MCF 10A (cell line): Measurements from ENCODE around the gene NSUN4. TPM values are rescaled to one million over a fixed set of nuclear protein-coding genes. Genes with fewer than 3 reads are reported as not detected.

Experiments
- BruUV-seq: library from RNA; stranded (reverse); fragments of 400-500 nt; replicated peaks from 2 replicates; lab custom pipeline; 2021; lab: Mats Ljungman, UMichigan
- CTCF ChIA-PET: fragments of 300-600 bp; sonication (Branson Sonifier 250); formaldehyde crosslinking; extraction: SDS; loops from one replicate; lab custom pipeline; 2021; ENCODE audit warnings: antibody characterized with exemption, inconsistent platforms; lab: Yijun Ruan, JAX
- POLR2A ChIA-PET: fragments of 300-600, 350-650 bp; sonication (Branson Sonifier 250); formaldehyde crosslinking; extraction: SDS; loops from one replicate; lab custom pipeline; 2020; ENCODE audit warnings: antibody characterized with exemption, inconsistent platforms; lab: Yijun Ruan, JAX
- DNase-seq: peaks from one replicate; pipeline ENCODE4 v3.0.0-alpha.2; 2018; ENCODE audit not compliant: unreplicated experiment
- H3K27ac Mint-ChIP-seq: one replicate; pipeline ENCODE4 v1.8.0; 2022; ENCODE audit warnings: mild to moderate bottlenecking, low read depth, mixed read lengths; ENCODE audit not compliant: unreplicated experiment
- H3K27me3 Mint-ChIP-seq: one replicate; pipeline ENCODE4 v1.8.0; 2022; ENCODE audit warnings: mixed read lengths; ENCODE audit not compliant: insufficient read depth, unreplicated experiment
- H3K36me3 Mint-ChIP-seq: one replicate; pipeline ENCODE4 v1.8.0; 2022; ENCODE audit warnings: mild to moderate bottlenecking, moderate library complexity, mixed read lengths; ENCODE audit not compliant: insufficient read depth, unreplicated experiment
- H3K4me1 Mint-ChIP-seq: one replicate; pipeline ENCODE4 v1.8.0; 2022; ENCODE audit warnings: mixed read lengths; ENCODE audit not compliant: insufficient read depth, unreplicated experiment
- H3K4me3 Mint-ChIP-seq: one replicate; pipeline ENCODE4 v1.8.0; 2022; ENCODE audit warnings: mild to moderate bottlenecking, moderate library complexity, mixed read lengths; ENCODE audit not compliant: unreplicated experiment
- H3K9me3 Mint-ChIP-seq: one replicate; pipeline ENCODE4 v1.8.0; 2022; ENCODE audit warnings: mixed read lengths; ENCODE audit not compliant: unreplicated experiment
- intact Hi-C: fragments of 100-400 bp; cut with micrococcal nuclease; formaldehyde crosslinking; loops from 2 replicates; pipeline ENCODE4 v1.14.1; 2022
- total RNA-seq: library from RNA; stranded (reverse); gene quantifications from 2 replicates; pipeline ENCODE4 v1.2.3, GENCODE V29; 2022
- TF ChIP-seq, protein P1 (sequence below): fragments of 200-600 bp; IDR thresholded peaks from one replicate; pipeline ENCODE4 v1.8.0; 2022; ENCODE audit warnings: antibody characterized with exemption, mild to moderate bottlenecking; ENCODE audit not compliant: unreplicated experiment

NSUN4 gene
- total RNA-seq, 1 experiment from 2014 or later: 28.4 TPM

DNA sequence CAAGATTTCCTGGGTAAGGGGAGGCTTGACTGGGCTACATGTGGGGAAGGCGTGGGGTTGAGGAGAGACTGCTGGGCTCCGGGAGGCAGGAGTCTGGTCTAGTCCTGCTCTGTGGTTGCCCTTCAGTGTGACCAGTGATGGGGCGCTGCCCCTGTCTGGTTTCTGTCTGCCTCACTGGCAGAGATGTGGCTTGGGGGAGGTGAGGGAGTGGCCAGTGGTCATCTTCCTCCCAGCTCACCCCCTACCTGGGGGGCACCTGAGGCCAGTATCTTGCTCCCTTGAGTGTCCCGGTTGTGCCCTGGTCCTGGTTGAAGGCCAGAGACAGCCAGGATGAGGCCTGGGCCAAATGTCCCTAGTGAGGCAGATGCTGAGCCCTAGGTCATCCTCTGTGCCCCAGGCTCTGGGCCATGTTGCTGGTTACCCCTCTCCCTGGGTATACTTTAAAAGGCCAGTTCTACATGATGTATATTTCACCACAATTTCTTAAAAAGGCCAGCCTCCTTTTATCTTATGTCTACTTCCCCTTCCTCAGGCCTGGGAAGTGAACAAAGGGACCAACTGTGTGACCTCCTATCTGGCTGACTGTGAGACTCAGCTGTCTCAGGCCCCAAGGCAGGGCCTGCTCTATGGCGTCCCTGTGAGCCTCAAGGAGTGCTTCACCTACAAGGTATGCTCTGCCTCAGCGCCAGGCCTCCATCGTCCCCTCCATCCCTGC is 64.0 kb downstream of the NSUN4 start:
- Mint-ChIP-seq H3K9me3 (no peaks in the 10 kb centered on the region), H3K4me1 (peaks cover 7% of the 10 kb centered on the region), H3K36me3 (peaks cover 12% of the 10 kb centered on the region), H3K4me3 (no peak overlapping the region), H3K27me3 (no peaks in the 10 kb centered on the region), H3K27ac (no peak overlapping the region)
- CTCF ChIA-PET: interaction anchor here (0.6 to 1.1 kb wide), 3 partner anchors 10 to 453 kb away, joined by 3 read pairs; no protein-coding TSS in a partner anchor
- intact Hi-C loops: loop anchor here (10.0 kb wide), 1 partner anchor 320 kb away; no protein-coding TSS in a partner anchor
- DNase-seq: no peak
- POLR2A ChIA-PET: no interaction called here
- no TSS peak for BruUV-seq
- TF ChIP-seq, protein P1, sequence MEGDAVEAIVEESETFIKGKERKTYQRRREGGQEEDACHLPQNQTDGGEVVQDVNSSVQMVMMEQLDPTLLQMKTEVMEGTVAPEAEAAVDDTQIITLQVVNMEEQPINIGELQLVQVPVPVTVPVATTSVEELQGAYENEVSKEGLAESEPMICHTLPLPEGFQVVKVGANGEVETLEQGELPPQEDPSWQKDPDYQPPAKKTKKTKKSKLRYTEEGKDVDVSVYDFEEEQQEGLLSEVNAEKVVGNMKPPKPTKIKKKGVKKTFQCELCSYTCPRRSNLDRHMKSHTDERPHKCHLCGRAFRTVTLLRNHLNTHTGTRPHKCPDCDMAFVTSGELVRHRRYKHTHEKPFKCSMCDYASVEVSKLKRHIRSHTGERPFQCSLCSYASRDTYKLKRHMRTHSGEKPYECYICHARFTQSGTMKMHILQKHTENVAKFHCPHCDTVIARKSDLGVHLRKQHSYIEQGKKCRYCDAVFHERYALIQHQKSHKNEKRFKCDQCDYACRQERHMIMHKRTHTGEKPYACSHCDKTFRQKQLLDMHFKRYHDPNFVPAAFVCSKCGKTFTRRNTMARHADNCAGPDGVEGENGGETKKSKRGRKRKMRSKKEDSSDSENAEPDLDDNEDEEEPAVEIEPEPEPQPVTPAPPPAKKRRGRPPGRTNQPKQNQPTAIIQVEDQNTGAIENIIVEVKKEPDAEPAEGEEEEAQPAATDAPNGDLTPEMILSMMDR: no peak

DNA sequence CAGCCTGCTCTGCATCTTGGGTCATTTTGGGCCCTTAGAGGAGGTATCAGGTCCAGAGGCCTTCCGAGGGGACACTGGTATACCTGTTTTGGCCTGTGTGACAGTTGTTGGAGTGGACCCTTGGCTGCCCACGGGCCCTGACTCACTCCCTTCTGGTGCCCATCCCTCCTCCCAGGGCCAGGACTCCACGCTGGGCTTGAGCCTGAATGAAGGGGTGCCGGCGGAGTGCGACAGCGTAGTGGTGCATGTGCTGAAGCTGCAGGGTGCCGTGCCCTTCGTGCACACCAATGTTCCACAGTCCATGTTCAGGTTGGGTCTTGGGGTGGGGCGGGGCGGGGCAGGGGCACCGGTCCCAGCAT is 64.6 kb downstream of the NSUN4 start:
- Mint-ChIP-seq H3K36me3 (peaks cover 12% of the 10 kb centered on the region), H3K27me3 (no peaks in the 10 kb centered on the region), H3K9me3 (no peaks in the 10 kb centered on the region), H3K27ac (no peak overlapping the region), H3K4me3 (no peak overlapping the region), H3K4me1 (peaks cover 7% of the 10 kb centered on the region)
- intact Hi-C loops: loop anchor here (10.0 kb wide), 1 partner anchor 320 kb away; no protein-coding TSS in a partner anchor
- CTCF ChIA-PET: interaction anchor here (0.7 to 1.1 kb wide), 8 partner anchors 10 to 124 kb away, joined by 3 to 4 read pairs (median 3); partner anchors contain the start of gene FAAH
- BruUV-seq: no TSS peak
- POLR2A ChIA-PET: no interaction called here
- DNase-seq: no peak
- TF ChIP-seq, protein P1: no peak

DNA sequence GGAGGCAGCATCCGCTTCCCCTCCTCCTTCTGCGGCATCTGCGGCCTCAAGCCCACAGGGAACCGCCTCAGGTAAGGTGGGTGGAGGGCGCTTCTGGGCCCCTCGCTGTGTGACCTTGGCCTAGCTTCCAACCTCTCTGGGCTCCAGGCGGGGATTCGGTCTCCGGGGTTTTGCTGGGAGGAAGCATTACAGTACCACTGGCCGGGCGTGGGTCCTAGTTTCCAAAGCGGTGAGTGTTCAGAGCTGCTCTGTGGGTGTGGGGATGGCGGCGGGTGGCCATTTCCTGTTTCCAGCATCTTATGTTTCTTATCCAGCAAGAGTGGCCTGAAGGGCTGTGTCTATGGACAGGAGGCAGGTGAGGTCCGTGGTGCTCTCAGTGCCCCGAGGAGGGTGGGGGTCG is 65.1 kb downstream of the NSUN4 start:
- TF ChIP-seq, protein P1: no peak
- H3K27me3 Mint-ChIP-seq: no peaks in the 10 kb centered on the region
- no peak for DNase-seq
- peaks cover 12% of the 10 kb centered on the region for H3K36me3 Mint-ChIP-seq
- H3K9me3 Mint-ChIP-seq: no peaks in the 10 kb centered on the region
- H3K4me1 Mint-ChIP-seq: peaks cover 7% of the 10 kb centered on the region
- H3K4me3 Mint-ChIP-seq: no peak overlapping the region
- ChIA-PET CTCF (interaction anchor here (0.7 to 1.1 kb wide), 9 partner anchors 9 to 143 kb away, joined by 3 to 4 read pairs (median 3); partner anchors contain the start of gene FAAH), POLR2A (no interaction called here)
- BruUV-seq: no TSS peak
- H3K27ac Mint-ChIP-seq: no peak overlapping the region
- intact Hi-C loops: loop anchor here (1.0 to 10.0 kb wide), 2 partner anchors 123 to 319 kb away; no protein-coding TSS in a partner anchor

DNA sequence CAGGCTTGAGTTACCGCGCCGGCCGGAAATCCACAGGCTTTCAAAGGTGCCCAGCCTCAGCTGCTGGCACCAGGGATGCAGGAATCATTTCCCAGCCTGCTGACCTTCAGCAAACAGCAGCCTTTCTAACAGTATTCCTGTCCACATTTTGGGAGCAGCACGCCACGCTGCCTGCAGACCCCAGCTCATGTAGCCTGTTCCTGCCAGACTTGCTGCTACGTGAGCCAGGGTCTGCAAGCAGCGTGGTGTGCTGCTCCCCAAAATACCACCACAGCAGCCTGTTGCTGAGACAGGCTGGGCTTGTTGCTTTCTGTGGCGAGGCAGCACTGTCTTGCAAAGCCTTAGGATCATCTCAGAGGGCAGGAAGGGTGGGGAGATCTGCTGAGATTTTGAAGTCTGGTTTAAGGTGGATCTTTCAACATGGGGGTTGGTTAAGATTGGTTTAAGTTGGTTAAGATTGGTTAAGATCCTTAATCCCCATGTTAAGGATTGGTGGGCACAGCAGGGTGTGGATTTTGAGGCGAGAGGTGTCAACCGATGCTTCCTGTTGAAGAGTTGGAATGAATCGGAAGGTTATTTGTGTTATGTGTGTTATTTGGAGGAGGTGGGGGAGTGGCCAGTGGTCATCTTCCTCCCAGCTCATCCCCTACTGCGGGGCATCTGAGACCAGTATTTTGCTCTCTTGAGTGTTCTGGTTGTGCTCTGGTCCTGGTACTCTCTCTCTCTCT is 66.4 kb downstream of the NSUN4 start:
- ChIA-PET CTCF (interaction anchor here (0.6 to 3.4 kb wide), 20 partner anchors 10 to 635 kb away, joined by 3 to 16 read pairs (median 3); partner anchors contain the start of genes LRRC41 and MKNK1), POLR2A (interaction anchor here (0.6 to 0.7 kb wide), 2 partner anchors 24 to 67 kb away, joined by 3 read pairs; partner anchors contain the start of gene NSUN4)
- Mint-ChIP-seq H3K27me3 (no peaks in the 10 kb centered on the region), H3K4me3 (no peak overlapping the region), H3K4me1 (peaks cover 7% of the 10 kb centered on the region), H3K9me3 (no peaks in the 10 kb centered on the region), H3K27ac (no peak overlapping the region), H3K36me3 (peaks cover 12% of the 10 kb centered on the region)
- no TSS peak for BruUV-seq
- TF ChIP-seq, protein P1: no peak
- intact Hi-C loops: loop anchor here (1.0 to 10.0 kb wide), 2 partner anchors 121 to 318 kb away; no protein-coding TSS in a partner anchor
- no peak for DNase-seq
